ENCODE measurements around the gene CFAP53. TPM values are rescaled to one million over a fixed set of nuclear protein-coding genes. Genes with fewer than 3 reads are reported as not detected.
A peak's percentile ranks its signal among the peaks of the same experiment; 100 is the strongest.

The CFAP53 gene
- total and polyA plus RNA-seq, 2 donors (not counting 3 experiments of a cell fraction or from before 2014, with no cell fraction given) = 0.12 to 0.18 TPM

DNA sequence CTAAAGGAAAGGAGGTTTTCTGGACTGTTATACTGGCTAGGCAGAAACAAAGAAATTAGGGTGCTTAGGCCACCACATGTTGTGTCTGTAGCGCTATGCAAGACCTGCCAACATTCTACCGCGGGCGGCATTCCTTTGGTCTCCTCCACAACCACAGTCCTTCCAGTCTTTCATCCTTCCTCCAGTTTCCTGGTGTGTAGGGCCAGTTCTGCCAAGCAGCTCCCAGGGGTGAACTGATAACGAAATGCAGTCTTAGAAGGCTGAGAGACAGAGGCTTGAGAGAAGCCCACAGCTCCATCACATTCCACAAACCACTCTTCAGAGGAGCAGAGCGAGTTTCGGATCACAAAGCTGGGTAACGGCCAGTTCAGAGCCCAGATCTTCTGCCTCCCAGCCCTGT lies 40.6 kb upstream of the CFAP53 start:
- H3K4me3 ChIP-seq (replicated peaks in 1 of 3; ENCODE audit: insufficient read depth in 1 of 3, low read depth in 1 of 3, low read length in 3 of 3) = peak overlapping the region in 1 of 3 experiments; percentile 36
- BruUV-seq (replicated peaks) = no TSS peak
- ChIA-PET CTCF (interaction anchor here (1.3 kb wide), 2 partner anchors 9 to 122 kb away, joined by 3 to 4 read pairs; no protein-coding TSS in a partner anchor), POLR2A (no interaction called here)
- no peak for FAIRE-seq
- no peak overlapping the region for H2AFZ ChIP-seq (ENCODE audit: low read depth, low read length)
- H3K9me1 ChIP-seq (replicated peaks; ENCODE audit: control insufficient read depth, extremely low read depth, insufficient read depth, low read length) = no peaks in the 10 kb centered on the region
- intact Hi-C loops (cut with micrococcal nuclease) (no loop called here), dilution Hi-C loops (cut with MboI; ENCODE audit: extremely low pct_ligation_motif_present, low sequenced_read_pairs) (no loop called here)
- H4K20me1 ChIP-seq (replicated peaks; ENCODE audit: control insufficient read depth, extremely low read depth, insufficient read depth, low read length) = no peaks in the 10 kb centered on the region
- H3K4me1 ChIP-seq (ENCODE audit: control insufficient read depth, extremely low read depth, insufficient read depth, low read length) = peaks cover 8% of the 10 kb centered on the region
- H3K9me3 ChIP-seq (replicated peaks; ENCODE audit: control insufficient read depth, insufficient read depth, low read length) = no peaks in the 10 kb centered on the region
- H3K27me3 ChIP-seq (ENCODE audit: control insufficient read depth in 2 of 2, insufficient read depth in 2 of 2, low read length in 2 of 2) = peaks cover 6 to 17% of the 10 kb centered on the region in 2 experiments
- no peak for TF ChIP-seq EZH2 (IDR thresholded peaks at IDR 0.05; ENCODE audit: borderline replicate concordance, low read depth, low read length, severe bottlenecking)
- TF ChIP-seq MAX (IDR thresholded peaks at IDR 0.05; ENCODE audit: insufficient read depth, insufficient read length) = no peak
- TF ChIP-seq POLR2A (IDR thresholded peaks at IDR 0.05; ENCODE audit: low read depth, low read length) = no peak
- TF ChIP-seq FOS (IDR thresholded peaks at IDR 0.05; ENCODE audit: borderline replicate concordance, insufficient read depth, low read length) = no peak
- no peak for TF ChIP-seq JUN (IDR thresholded peaks at IDR 0.05; ENCODE audit: borderline replicate concordance, insufficient read depth, insufficient read length, low read depth)
- TF ChIP-seq GATA2 (IDR thresholded peaks at IDR 0.05; ENCODE audit: insufficient read depth, insufficient read length, low read depth, low read length) = no peak
- TF ChIP-seq, protein P1, sequence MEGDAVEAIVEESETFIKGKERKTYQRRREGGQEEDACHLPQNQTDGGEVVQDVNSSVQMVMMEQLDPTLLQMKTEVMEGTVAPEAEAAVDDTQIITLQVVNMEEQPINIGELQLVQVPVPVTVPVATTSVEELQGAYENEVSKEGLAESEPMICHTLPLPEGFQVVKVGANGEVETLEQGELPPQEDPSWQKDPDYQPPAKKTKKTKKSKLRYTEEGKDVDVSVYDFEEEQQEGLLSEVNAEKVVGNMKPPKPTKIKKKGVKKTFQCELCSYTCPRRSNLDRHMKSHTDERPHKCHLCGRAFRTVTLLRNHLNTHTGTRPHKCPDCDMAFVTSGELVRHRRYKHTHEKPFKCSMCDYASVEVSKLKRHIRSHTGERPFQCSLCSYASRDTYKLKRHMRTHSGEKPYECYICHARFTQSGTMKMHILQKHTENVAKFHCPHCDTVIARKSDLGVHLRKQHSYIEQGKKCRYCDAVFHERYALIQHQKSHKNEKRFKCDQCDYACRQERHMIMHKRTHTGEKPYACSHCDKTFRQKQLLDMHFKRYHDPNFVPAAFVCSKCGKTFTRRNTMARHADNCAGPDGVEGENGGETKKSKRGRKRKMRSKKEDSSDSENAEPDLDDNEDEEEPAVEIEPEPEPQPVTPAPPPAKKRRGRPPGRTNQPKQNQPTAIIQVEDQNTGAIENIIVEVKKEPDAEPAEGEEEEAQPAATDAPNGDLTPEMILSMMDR (IDR thresholded peaks at IDR 0.05; ENCODE audit: extremely low read depth in 1 of 2, insufficient read depth in 1 of 2, low read depth in 1 of 2, low read length in 2 of 2) = no peak
- TF ChIP-seq POLR2AphosphoS5 (IDR thresholded peaks at IDR 0.05; ENCODE audit: insufficient read depth, low read depth, low read length) = no peak
- H3K36me3 ChIP-seq (ENCODE audit: control insufficient read depth in 2 of 2, extremely low read depth in 1 of 2, insufficient read depth in 2 of 2, low read length in 2 of 2) = no peaks in the 10 kb centered on the region
- no peak overlapping the region for H3K9ac ChIP-seq (replicated peaks; ENCODE audit: extremely low read depth, insufficient read depth, low read length)
- H3K4me2 ChIP-seq (ENCODE audit: insufficient read depth, low read length) = no peak overlapping the region
- no peaks in the 10 kb centered on the region for H3K79me2 ChIP-seq (ENCODE audit: control insufficient read depth, insufficient read depth, low read length)
- DNase-seq (ENCODE audit: low read depth, low spot score) = no peak
- no peak overlapping the region for H3K27ac ChIP-seq (ENCODE audit: insufficient read depth, low read depth, low read length)
